Fibroblast of lung (primary cell): Measurements from ENCODE around the gene GRK3.

Experiments used
- CTCF ChIP-seq, 2 donors: IDR thresholded peaks in 1 of 2; conservative IDR thresholded peaks in 1 of 2; 1 replicate in 1 of 2; 2 replicates in 1 of 2; pipeline ENCODE4 v1.5.1; 2011 to 2012; ENCODE audit warnings: low read length in 2 of 2, control low read depth in 1 of 2, inconsistent platforms in 1 of 2, low read depth in 1 of 2, mild to moderate bottlenecking in 1 of 2
- EZH2 ChIP-seq: IDR thresholded peaks from 2 replicates; pipeline ENCODE4 v1.5.1; 2012; ENCODE audit warnings: low read length, control low read depth, mild to moderate bottlenecking; ENCODE audit errors: missing control alignments

GRCh38 chr22:25716637-25717036, 152.2 kb downstream of the GRK3 start:
- TF ChIP-seq EZH2 (no peak), CTCF (conservative IDR thresholded peaks at IDR 0.05 in 1 of 2, IDR thresholded peaks at IDR 0.05 in 1 of 2; ENCODE audit: low read depth in 1 of 2, low read length in 2 of 2) (no peak)
